ENCODE results near the gene UBXN6.

DNA sequence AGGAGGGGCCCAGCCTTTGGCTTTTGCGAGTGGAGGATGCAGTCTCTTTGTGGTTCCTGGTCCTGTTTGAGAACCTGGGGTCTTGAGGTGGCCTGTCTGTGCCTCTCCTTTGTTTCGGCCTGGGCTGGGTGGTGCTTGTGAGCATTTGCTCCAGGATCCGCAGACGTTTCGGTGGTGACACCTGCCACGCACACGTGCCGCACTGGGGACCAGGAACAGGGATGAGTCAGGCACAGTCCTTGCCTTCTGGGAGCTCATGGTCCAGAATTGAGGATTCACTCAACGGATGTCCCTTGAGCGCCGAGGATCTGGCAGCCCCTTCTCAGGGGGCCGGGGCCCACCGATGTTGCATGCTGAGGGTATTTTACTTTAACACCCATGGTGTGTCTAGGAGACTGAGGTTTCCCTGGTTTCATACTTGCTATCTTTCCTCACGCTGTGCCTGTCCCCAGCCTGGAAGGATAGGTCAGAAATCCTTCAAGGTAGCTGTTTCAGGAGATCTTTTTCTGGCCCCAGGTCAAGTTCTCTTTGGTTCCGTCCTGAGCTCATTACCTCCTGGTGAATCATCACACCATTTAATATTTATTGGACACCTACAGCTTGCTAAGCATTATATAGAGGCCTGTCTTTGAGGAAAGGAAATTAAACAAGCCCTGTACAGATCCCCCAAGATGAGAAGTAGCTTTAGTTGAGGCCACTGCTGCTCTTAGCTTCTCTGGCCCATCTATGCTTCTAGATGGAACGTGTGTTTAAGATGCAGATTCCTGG lies 19.6 kb upstream of the UBXN6 start:
- TF ChIP-seq POLR2AphosphoS5 (IDR thresholded peaks at IDR 0.05; ENCODE audit: low read depth, low read length), result no peak
- TF ChIP-seq REST (IDR thresholded peaks at IDR 0.05; ENCODE audit: insufficient read depth in 1 of 2, low read depth in 2 of 2, low read length in 2 of 2), result no peak
- TF ChIP-seq SIN3A (IDR thresholded peaks at IDR 0.05; ENCODE audit: borderline replicate concordance, insufficient read depth, low read length), result no peak
- TF ChIP-seq TAF1 (IDR thresholded peaks at IDR 0.05; ENCODE audit: borderline replicate concordance, insufficient read depth, low read length), result no peak
